ENCODE data around the gene ALK. TPM values are rescaled to one million over a fixed set of nuclear protein-coding genes. Genes with fewer than 3 reads are reported as not detected.

Gene ALK
- total RNA-seq, 4 donors from 2014 or later, result 0.06 to 4.1 TPM; not detected in 2

DNA sequence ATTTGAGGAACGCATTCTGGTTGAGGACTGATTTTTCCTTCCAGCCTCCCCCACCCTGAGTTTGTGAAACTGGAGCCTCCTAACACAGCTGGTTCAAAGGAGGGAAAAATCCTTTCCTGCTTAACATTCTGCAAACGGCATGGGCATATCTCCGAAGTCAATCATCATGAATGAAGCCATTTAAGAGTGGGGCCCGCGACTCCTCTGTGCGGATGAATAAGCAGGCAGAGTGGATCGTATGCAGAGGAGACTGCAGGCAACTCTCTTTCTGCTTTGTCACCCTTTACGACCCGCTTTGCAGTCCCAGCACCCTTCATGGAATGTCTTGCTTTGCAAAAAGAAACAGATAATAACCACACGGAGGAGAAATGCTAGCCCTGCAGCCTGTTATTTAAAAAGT, 500.9 kb downstream of the ALK start:
- no peak for DNase-seq
- H3K36me3 ChIP-seq, result no peaks in the 10 kb centered on the region
- no peak for TF ChIP-seq POLR2A (IDR thresholded peaks at IDR 0.05)
- TF ChIP-seq, protein P1, sequence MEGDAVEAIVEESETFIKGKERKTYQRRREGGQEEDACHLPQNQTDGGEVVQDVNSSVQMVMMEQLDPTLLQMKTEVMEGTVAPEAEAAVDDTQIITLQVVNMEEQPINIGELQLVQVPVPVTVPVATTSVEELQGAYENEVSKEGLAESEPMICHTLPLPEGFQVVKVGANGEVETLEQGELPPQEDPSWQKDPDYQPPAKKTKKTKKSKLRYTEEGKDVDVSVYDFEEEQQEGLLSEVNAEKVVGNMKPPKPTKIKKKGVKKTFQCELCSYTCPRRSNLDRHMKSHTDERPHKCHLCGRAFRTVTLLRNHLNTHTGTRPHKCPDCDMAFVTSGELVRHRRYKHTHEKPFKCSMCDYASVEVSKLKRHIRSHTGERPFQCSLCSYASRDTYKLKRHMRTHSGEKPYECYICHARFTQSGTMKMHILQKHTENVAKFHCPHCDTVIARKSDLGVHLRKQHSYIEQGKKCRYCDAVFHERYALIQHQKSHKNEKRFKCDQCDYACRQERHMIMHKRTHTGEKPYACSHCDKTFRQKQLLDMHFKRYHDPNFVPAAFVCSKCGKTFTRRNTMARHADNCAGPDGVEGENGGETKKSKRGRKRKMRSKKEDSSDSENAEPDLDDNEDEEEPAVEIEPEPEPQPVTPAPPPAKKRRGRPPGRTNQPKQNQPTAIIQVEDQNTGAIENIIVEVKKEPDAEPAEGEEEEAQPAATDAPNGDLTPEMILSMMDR (IDR thresholded peaks at IDR 0.05), result no peak
- H3K27ac ChIP-seq, result no peak overlapping the region
- H3K27me3 ChIP-seq, result no peaks in the 10 kb centered on the region
- intact Hi-C loops (cut with DNase I; ENCODE audit: low total_unique reads), result no loop called here
- no peaks in the 10 kb centered on the region for H3K9me3 ChIP-seq
- H3K4me3 ChIP-seq, result no peak overlapping the region
- H3K4me1 ChIP-seq, result no peaks in the 10 kb centered on the region

DNA sequence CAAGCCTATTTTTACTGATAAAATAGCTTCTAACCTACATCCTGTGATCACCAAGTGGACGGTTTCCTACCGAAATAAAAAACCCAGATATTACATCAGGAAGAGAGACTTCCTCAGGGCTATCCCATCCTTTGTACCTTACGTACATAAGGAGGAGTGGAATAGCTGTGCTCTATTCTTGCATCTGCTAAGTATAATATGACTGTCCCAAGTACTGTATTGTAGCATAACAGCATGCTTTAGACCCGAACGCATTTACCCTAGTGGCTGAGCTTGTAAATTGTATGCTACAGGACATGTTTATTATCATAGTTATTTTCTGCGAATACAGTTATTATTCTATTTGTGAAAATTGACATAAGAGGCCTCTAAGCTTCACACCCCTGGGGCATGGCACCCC, 503.8 kb downstream of the ALK start:
- Histone ChIP-seq H3K9me3 (no peaks in the 10 kb centered on the region), H3K4me1 (no peaks in the 10 kb centered on the region), H3K36me3 (no peaks in the 10 kb centered on the region), H3K27me3 (no peaks in the 10 kb centered on the region), H3K4me3 (no peak overlapping the region), H3K27ac (no peak overlapping the region)
- no peak for DNase-seq
- TF ChIP-seq, protein P1 (IDR thresholded peaks at IDR 0.05), result no peak
- no peak for TF ChIP-seq POLR2A (IDR thresholded peaks at IDR 0.05)
- intact Hi-C loops (cut with DNase I; ENCODE audit: low total_unique reads), result no loop called here

DNA sequence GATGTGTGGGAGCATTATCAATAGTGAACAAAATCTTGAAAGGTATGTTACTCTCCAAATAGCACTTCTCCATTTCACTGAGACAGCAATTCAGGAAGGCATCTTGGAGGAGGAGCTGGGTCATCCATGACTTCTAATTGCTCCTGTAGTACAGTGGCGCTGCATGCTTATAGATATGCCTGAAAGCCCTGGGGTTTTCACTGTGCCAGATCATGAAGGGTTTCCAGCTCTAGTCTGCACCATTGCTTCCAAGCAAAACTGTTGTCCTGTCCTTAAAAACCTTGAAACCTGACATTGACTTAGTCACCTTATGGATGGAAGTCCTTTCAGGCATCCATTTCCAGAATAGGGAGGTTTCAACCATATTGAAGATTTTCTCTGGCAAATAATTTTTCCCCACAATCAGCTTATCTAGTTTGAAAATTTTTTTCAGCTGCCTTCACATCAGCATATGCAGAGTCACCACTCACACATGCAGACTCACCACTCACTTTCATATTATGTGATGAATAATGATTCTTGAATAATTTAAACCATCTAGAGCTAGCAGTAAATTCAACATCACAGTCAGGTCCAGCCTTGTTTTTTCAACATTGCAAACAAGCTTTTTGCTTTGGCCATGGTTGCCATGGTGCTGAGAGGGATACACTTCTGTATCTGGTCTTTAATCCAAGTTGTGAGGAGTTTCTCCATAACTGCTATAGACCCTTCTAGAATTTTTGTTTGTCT, 509.0 kb downstream of the ALK start:
- TF ChIP-seq, protein P1 (IDR thresholded peaks at IDR 0.05), result no peak
- no peak for TF ChIP-seq POLR2A (IDR thresholded peaks at IDR 0.05)
- Histone ChIP-seq H3K27me3 (no peaks in the 10 kb centered on the region), H3K4me1 (no peaks in the 10 kb centered on the region), H3K27ac (no peak overlapping the region), H3K36me3 (no peaks in the 10 kb centered on the region), H3K9me3 (no peaks in the 10 kb centered on the region), H3K4me3 (no peak overlapping the region)
- no peak for DNase-seq
- intact Hi-C loops (cut with DNase I; ENCODE audit: low total_unique reads), result no loop called here

DNA sequence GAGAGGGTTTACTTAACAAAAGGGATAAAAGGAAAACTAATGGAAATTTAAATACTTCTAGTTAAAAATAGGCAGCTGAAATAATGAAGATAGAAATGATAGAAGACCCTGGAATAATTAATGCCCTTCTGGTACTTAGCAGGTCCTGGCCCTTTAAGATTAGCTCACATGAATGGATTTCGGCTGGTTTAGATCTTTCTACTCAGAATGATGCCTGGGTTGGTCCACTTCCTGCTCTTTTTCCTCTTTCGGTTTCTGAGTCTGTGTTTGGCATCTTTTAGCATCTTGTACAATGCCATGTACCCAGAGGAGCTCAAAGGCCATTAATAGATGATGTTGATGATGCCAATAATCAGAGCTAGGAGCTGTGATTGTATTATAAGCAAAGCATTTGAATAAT, 515.7 kb downstream of the ALK start:
- Histone ChIP-seq H3K27ac (no peak overlapping the region), H3K9me3 (no peaks in the 10 kb centered on the region), H3K36me3 (no peaks in the 10 kb centered on the region), H3K4me3 (no peak overlapping the region), H3K4me1 (no peaks in the 10 kb centered on the region), H3K27me3 (no peaks in the 10 kb centered on the region)
- intact Hi-C loops (cut with DNase I; ENCODE audit: low total_unique reads), result no loop called here
- DNase-seq, result no peak
- TF ChIP-seq POLR2A (IDR thresholded peaks at IDR 0.05), result no peak
- TF ChIP-seq, protein P1 (IDR thresholded peaks at IDR 0.05), result no peak

DNA sequence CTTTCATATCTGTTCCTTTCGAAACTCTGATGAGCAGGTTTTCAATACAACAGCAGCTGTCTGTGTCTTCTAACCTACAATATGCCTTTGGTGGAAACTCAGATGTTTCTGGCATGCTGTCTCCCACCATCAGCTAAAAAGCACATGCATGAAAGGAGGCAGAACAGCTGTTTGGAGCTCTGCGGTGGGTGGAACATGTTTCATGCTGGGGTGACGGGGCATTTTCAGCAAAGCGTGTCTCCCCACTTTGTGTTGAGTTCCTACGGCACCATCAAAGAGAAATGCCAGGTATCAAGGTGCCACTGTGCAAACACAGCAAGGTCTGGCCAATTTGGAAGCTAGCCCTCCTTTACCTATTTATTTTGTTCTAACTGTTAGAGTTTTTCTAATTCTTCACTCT, 516.1 kb downstream of the ALK start:
- intact Hi-C loops (cut with DNase I; ENCODE audit: low total_unique reads), result no loop called here
- no peaks in the 10 kb centered on the region for H3K36me3 ChIP-seq
- H3K4me3 ChIP-seq, result no peak overlapping the region
- DNase-seq, result no peak
- H3K4me1 ChIP-seq, result no peaks in the 10 kb centered on the region
- TF ChIP-seq POLR2A (IDR thresholded peaks at IDR 0.05), result no peak
- H3K9me3 ChIP-seq, result no peaks in the 10 kb centered on the region
- no peak overlapping the region for H3K27ac ChIP-seq
- H3K27me3 ChIP-seq, result no peaks in the 10 kb centered on the region
